ENCODE measurements around the gene ATF6. TPM values are rescaled to one million over a fixed set of nuclear protein-coding genes. Genes with fewer than 3 reads are reported as not detected.
A peak's percentile ranks its signal among the peaks of the same experiment; 100 is the strongest.

ATF6 gene
- total and polyA plus RNA-seq, 4 experiments from 2014 or later, result 14.3 to 22.7 (median 22.3) TPM

GRCh38 chr1:162008799-162009198, 242.7 kb downstream of the ATF6 start:
- Mint-ChIP-seq H3K36me3 (no peaks in the 10 kb centered on the region), H3K4me1 (no peaks in the 10 kb centered on the region), H3K9me3 (peaks cover 0 to 5% (median under 1%) of the 10 kb centered on the region in 8 donors), H3K4me3 (no peak overlapping the region), H3K27me3 (peaks cover 2 to 14% of the 10 kb centered on the region in 2 donors), H3K27ac (no peak overlapping the region)
- Histone ChIP-seq H3K9me3 (ENCODE audit: control insufficient read depth in 1 of 2, low read length in 2 of 2) (no peaks in the 10 kb centered on the region), H3K4me1 (ENCODE audit: insufficient read depth, low read length) (no peaks in the 10 kb centered on the region), H3K36me3 (ENCODE audit: insufficient read depth, low read length) (no peaks in the 10 kb centered on the region), H3K4me3 (ENCODE audit: low read length in 2 of 2) (no peak overlapping the region), H3K27me3 (ENCODE audit: insufficient read depth, low read length) (no peaks in the 10 kb centered on the region), H3K27ac (ENCODE audit: low read depth, low read length) (no peak overlapping the region)
- POLR2A ChIA-PET (ENCODE audit: partially characterized antibody), result no interaction called here
- DNase-seq, result no peak
- CTCF ChIA-PET (ENCODE audit: partially characterized antibody), result no interaction called here
- intact Hi-C loops (cut with micrococcal nuclease), result no loop called here

DNA sequence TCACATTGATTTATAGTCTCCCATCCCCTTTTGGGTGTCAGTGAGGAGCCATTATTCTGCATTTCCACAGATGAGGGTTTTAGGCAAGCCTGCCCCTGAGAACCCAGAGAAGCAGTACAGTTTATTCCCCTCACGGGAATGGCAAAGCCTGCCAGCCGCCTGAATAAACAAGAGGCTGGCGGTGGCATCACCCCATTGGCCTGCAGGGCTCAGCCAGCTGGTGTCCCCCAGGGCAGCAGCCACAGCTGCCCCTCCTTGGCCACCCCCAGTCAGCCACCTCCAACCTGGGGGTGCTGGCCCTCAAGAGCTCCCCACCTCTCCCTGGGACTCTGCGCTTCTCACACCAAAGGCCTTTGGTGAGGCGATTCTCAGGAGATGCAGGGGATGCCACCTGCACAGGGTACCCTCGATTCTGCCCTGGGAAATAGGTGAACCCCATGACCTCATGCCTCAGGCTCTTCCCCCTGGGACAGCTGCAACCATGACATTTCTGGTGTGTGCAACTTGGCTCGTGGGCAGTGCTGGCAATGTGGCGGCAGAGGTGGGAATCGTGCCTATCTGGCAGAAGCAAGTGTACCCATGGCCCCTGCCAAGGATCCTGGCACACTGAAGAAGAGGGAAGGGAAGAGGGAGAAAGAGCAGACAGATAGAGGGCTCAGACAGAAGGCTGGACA, 243.5 kb downstream of the ATF6 start:
- no peaks in the 10 kb centered on the region for H3K27me3 ChIP-seq (ENCODE audit: insufficient read depth, low read length)
- H3K27ac ChIP-seq (ENCODE audit: low read depth, low read length), result no peak overlapping the region
- H3K9me3 ChIP-seq (ENCODE audit: control insufficient read depth in 1 of 2, low read length in 2 of 2), result no peaks in the 10 kb centered on the region
- Mint-ChIP-seq H3K27me3 (peaks cover 0 to 14% of the 10 kb centered on the region in 2 donors), H3K4me1 (no peaks in the 10 kb centered on the region), H3K27ac (no peak overlapping the region), H3K9me3 (peaks cover 0 to 5% (median 2%) of the 10 kb centered on the region in 8 donors), H3K4me3 (no peak overlapping the region), H3K36me3 (no peaks in the 10 kb centered on the region)
- intact Hi-C loops (cut with micrococcal nuclease), result no loop called here
- ChIA-PET CTCF (ENCODE audit: partially characterized antibody) (no interaction called here), POLR2A (ENCODE audit: partially characterized antibody) (no interaction called here)
- DNase-seq, result no peak
- H3K36me3 ChIP-seq (ENCODE audit: insufficient read depth, low read length), result no peaks in the 10 kb centered on the region
- no peak overlapping the region for H3K4me3 ChIP-seq (ENCODE audit: low read length in 2 of 2)
- no peaks in the 10 kb centered on the region for H3K4me1 ChIP-seq (ENCODE audit: insufficient read depth, low read length)

DNA sequence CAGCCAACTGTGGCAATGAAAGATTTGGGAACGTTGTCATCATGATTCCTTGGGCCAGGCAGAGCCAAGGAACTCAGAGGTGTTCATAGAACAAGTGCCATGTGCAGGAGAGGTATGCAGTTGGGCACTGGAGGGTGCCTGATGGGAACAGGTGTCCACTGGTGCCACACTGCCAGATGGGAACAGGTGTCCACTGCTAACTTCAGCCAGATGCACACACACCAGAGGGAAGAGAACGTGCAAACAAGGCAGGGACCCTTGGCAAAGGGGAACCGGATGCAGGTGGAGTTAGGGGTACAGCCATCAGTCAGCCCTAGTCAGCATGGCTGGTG, 244.0 kb downstream of the ATF6 start:
- POLR2A ChIA-PET (ENCODE audit: partially characterized antibody), result no interaction called here
- no peak overlapping the region for H3K4me3 ChIP-seq (ENCODE audit: low read length in 2 of 2)
- CTCF ChIA-PET (ENCODE audit: partially characterized antibody), result no interaction called here

GRCh38 chr1:162011337-162012012, 245.4 kb downstream of the ATF6 start:
- peak overlapping the region in 1 of 8 donors; percentile 21 for H3K4me3 Mint-ChIP-seq
- intact Hi-C loops (cut with micrococcal nuclease), result no loop called here
- H3K4me1 Mint-ChIP-seq, result no peaks in the 10 kb centered on the region
- H3K4me1 ChIP-seq (ENCODE audit: insufficient read depth, low read length), result no peaks in the 10 kb centered on the region
- H3K36me3 Mint-ChIP-seq, result no peaks in the 10 kb centered on the region
- H3K27ac ChIP-seq (ENCODE audit: low read depth, low read length), result no peak overlapping the region
- H3K27me3 Mint-ChIP-seq, result peaks cover 0 to 9% of the 10 kb centered on the region in 2 donors
- no peaks in the 10 kb centered on the region for H3K9me3 ChIP-seq (ENCODE audit: control insufficient read depth in 1 of 2, low read length in 2 of 2)
- H3K9me3 Mint-ChIP-seq, result peaks cover 0 to 5% (median 2%) of the 10 kb centered on the region in 8 donors
- H3K27me3 ChIP-seq (ENCODE audit: insufficient read depth, low read length), result no peaks in the 10 kb centered on the region
- ChIA-PET CTCF (ENCODE audit: partially characterized antibody) (interaction anchor here (1.3 kb wide), 1 partner anchor 219 kb away, joined by 3 read pairs; no protein-coding TSS in a partner anchor), POLR2A (ENCODE audit: partially characterized antibody) (no interaction called here)
- no peak overlapping the region for H3K4me3 ChIP-seq (ENCODE audit: low read length in 2 of 2)
- no peaks in the 10 kb centered on the region for H3K36me3 ChIP-seq (ENCODE audit: insufficient read depth, low read length)
- H3K27ac Mint-ChIP-seq, result no peak overlapping the region
- DNase-seq, result no peak

More for the DNA sequence above, 244.0 kb downstream of the ATF6 start:
- Histone ChIP-seq H3K9me3 (ENCODE audit: control insufficient read depth in 1 of 2, low read length in 2 of 2) (no peaks in the 10 kb centered on the region), H3K27me3 (ENCODE audit: insufficient read depth, low read length) (no peaks in the 10 kb centered on the region), H3K36me3 (ENCODE audit: insufficient read depth, low read length) (no peaks in the 10 kb centered on the region), H3K4me1 (ENCODE audit: insufficient read depth, low read length) (no peaks in the 10 kb centered on the region), H3K27ac (ENCODE audit: low read depth, low read length) (no peak overlapping the region)
- no peak for DNase-seq
- Mint-ChIP-seq H3K4me1 (no peaks in the 10 kb centered on the region), H3K27me3 (peaks cover 0 to 10% of the 10 kb centered on the region in 2 donors), H3K4me3 (no peak overlapping the region), H3K36me3 (no peaks in the 10 kb centered on the region), H3K27ac (no peak overlapping the region), H3K9me3 (peaks cover 0 to 5% (median 2%) of the 10 kb centered on the region in 8 donors)
- intact Hi-C loops (cut with micrococcal nuclease), result no loop called here

- no peak for DNase-seq
- Histone ChIP-seq H3K9me3 (ENCODE audit: control insufficient read depth in 1 of 2, low read length in 2 of 2) (no peaks in the 10 kb centered on the region), H3K27me3 (ENCODE audit: insufficient read depth, low read length) (no peaks in the 10 kb centered on the region), H3K36me3 (ENCODE audit: insufficient read depth, low read length) (no peaks in the 10 kb centered on the region), H3K4me3 (ENCODE audit: low read length in 2 of 2) (no peak overlapping the region), H3K27ac (ENCODE audit: low read depth, low read length) (no peak overlapping the region), H3K4me1 (ENCODE audit: insufficient read depth, low read length) (no peaks in the 10 kb centered on the region)
- ChIA-PET CTCF (ENCODE audit: partially characterized antibody) (no interaction called here), POLR2A (ENCODE audit: partially characterized antibody) (no interaction called here)
- no peak overlapping the region for H3K27ac Mint-ChIP-seq
- intact Hi-C loops (cut with micrococcal nuclease), result no loop called here
- peaks cover 0 to 12% of the 10 kb centered on the region in 2 donors for H3K27me3 Mint-ChIP-seq
- no peaks in the 10 kb centered on the region for H3K36me3 Mint-ChIP-seq
- H3K9me3 Mint-ChIP-seq, result peaks cover 0 to 5% (median 2%) of the 10 kb centered on the region in 8 donors
- H3K4me1 Mint-ChIP-seq, result no peaks in the 10 kb centered on the region
- H3K4me3 Mint-ChIP-seq, result no peak overlapping the region
Observed at GRCh38 chr1:162013289-162013688, 247.2 kb downstream of the ATF6 start.

Other genes with a start within 250 kb of the ATF6 start
- 1 to 10 TPM; 2.4 TPM for gene HSPA6, start 241.8 kb upstream of the ATF6 start, total RNA-seq
- gene HSPA6, start 241.8 kb upstream of the ATF6 start, polyA plus RNA-seq, result under 1 TPM in 1 of 2 donors, not detected in 1; 0.09 TPM
- gene FCGR3A, start 216.5 kb upstream of the ATF6 start, total RNA-seq, result 1 to 10 TPM in 1 of 2 experiments, under 1 TPM in 1; 0.81 to 2.1 TPM
- under 1 TPM in 1 of 2 donors, not detected in 1; 0.14 TPM for gene FCGR3A, start 216.5 kb upstream of the ATF6 start, polyA plus RNA-seq
- gene FCGR3B, start 135.1 kb upstream of the ATF6 start, total RNA-seq, result not detected
- gene FCGR3B, start 135.1 kb upstream of the ATF6 start, polyA plus RNA-seq, result not detected
- under 1 TPM; 0.93 to 0.94 TPM for gene FCGR2B, start 103.2 kb upstream of the ATF6 start, total RNA-seq
- gene FCGR2B, start 103.2 kb upstream of the ATF6 start, polyA plus RNA-seq, result 1 to 10 TPM in 1 of 2 donors, under 1 TPM in 1; 0.49 to 2.1 TPM
- not detected for gene FCRLA, start 59.1 kb upstream of the ATF6 start, total RNA-seq
- 1 to 10 TPM in 1 of 2 donors, under 1 TPM in 1; 0.23 to 2.7 TPM for gene FCRLA, start 59.1 kb upstream of the ATF6 start, polyA plus RNA-seq
- 1 to 10 TPM; 1.2 to 1.5 TPM for gene FCRLB, start 44.8 kb upstream of the ATF6 start, total RNA-seq
- 1 to 10 TPM; 1.0 to 1.6 TPM for gene FCRLB, start 44.8 kb upstream of the ATF6 start, polyA plus RNA-seq
- gene DUSP12, start 16.5 kb upstream of the ATF6 start, total RNA-seq, result 10 to 100 TPM; 30.4 to 31.6 TPM
- gene DUSP12, start 16.5 kb upstream of the ATF6 start, polyA plus RNA-seq, result 10 to 100 TPM; 53.8 to 86.5 TPM

Measured in CD4-positive, alpha-beta memory T cell (primary cell).